ENCODE measurements around the gene EML5.
A peak's percentile ranks its signal among the peaks of the same experiment; 100 is the strongest.

EML5 gene

GRCh38 chr14:88792473-88793258 is at the start of gene EML5:
Gene EML5, minus strand, starts transcription at chr14:88792953. Its CDS starts 450 bp downstream, at chr14:88792503.
- 0 out of 2 replicates have a peak, but pooled peaks have one; percentile 58 for TF ChIP-seq ZBTB7A (IDR thresholded peaks at IDR 0.05; ENCODE audit: low read depth)
- no peak for TF ChIP-seq EP300 (IDR thresholded peaks at IDR 0.05; ENCODE audit: borderline replicate concordance)
- no peak for TF ChIP-seq FOXM1 (IDR thresholded peaks at IDR 0.05; ENCODE audit: borderline replicate concordance, low read depth)
- TF ChIP-seq CEBPB (IDR thresholded peaks at IDR 0.05) = no peak
- no peak for TF ChIP-seq CREB1 (IDR thresholded peaks at IDR 0.05; ENCODE audit: low read depth)
- TF ChIP-seq EGR1 (IDR thresholded peaks at IDR 0.05) = no peak
- no peak for TF ChIP-seq RAD21 (IDR thresholded peaks at IDR 0.05; ENCODE audit: low read depth)
- no peak for TF ChIP-seq NFIC (IDR thresholded peaks at IDR 0.05)
- TF ChIP-seq TAF1 (IDR thresholded peaks at IDR 0.05; ENCODE audit: low read depth) = peak; percentile 33; the same call in 1 of the 2 replicates
- TF ChIP-seq MAX (IDR thresholded peaks at IDR 0.05) = peak; percentile 28; the same call in 1 of the 2 replicates

- TF ChIP-seq ZBTB7A (IDR thresholded peaks at IDR 0.05; ENCODE audit: low read depth) = no peak
- TF ChIP-seq MAX (IDR thresholded peaks at IDR 0.05) = no peak
- no peak for TF ChIP-seq TCF12 (IDR thresholded peaks at IDR 0.05; ENCODE audit: low read depth)
- TF ChIP-seq EGR1 (IDR thresholded peaks at IDR 0.05) = no peak
- TF ChIP-seq RAD21 (IDR thresholded peaks at IDR 0.05; ENCODE audit: low read depth) = no peak
- TF ChIP-seq EP300 (IDR thresholded peaks at IDR 0.05; ENCODE audit: borderline replicate concordance) = no peak
- no peak for TF ChIP-seq NFIC (IDR thresholded peaks at IDR 0.05)
- no peak for TF ChIP-seq YY1 (IDR thresholded peaks at IDR 0.05; ENCODE audit: low read depth)
- TF ChIP-seq CREB1 (IDR thresholded peaks at IDR 0.05; ENCODE audit: low read depth) = no peak
- TF ChIP-seq TAF1 (IDR thresholded peaks at IDR 0.05; ENCODE audit: low read depth) = no peak
- TF ChIP-seq CEBPB (IDR thresholded peaks at IDR 0.05) = no peak
- TF ChIP-seq USF1 (IDR thresholded peaks at IDR 0.05) = no peak
- TF ChIP-seq REST (IDR thresholded peaks at IDR 0.05; ENCODE audit: low read depth) = no peak
- no peak for TF ChIP-seq FOXM1 (IDR thresholded peaks at IDR 0.05; ENCODE audit: borderline replicate concordance, low read depth)
Measured at GRCh38 chr14:88842414-88842813, 49.7 kb upstream of the EML5 start.

- TF ChIP-seq CREB1 (IDR thresholded peaks at IDR 0.05; ENCODE audit: low read depth) = no peak
- no peak for TF ChIP-seq TAF1 (IDR thresholded peaks at IDR 0.05; ENCODE audit: low read depth)
Measured at GRCh38 chr14:88841741-88842140, 49.0 kb upstream of the EML5 start.

GRCh38 chr14:88840926-88841325 is 48.2 kb upstream of the EML5 start:
- TF ChIP-seq USF1 (IDR thresholded peaks at IDR 0.05) = no peak
- TF ChIP-seq EGR1 (IDR thresholded peaks at IDR 0.05) = no peak
- TF ChIP-seq TAF1 (IDR thresholded peaks at IDR 0.05; ENCODE audit: low read depth) = no peak
- TF ChIP-seq RAD21 (IDR thresholded peaks at IDR 0.05; ENCODE audit: low read depth) = no peak
- TF ChIP-seq EP300 (IDR thresholded peaks at IDR 0.05; ENCODE audit: borderline replicate concordance) = no peak
- no peak for TF ChIP-seq ZBTB7A (IDR thresholded peaks at IDR 0.05; ENCODE audit: low read depth)
- TF ChIP-seq TEAD4 (IDR thresholded peaks at IDR 0.05) = no peak

GRCh38 chr14:88838015-88838414 is 45.3 kb upstream of the EML5 start:
- TF ChIP-seq TCF12 (IDR thresholded peaks at IDR 0.05; ENCODE audit: low read depth) = no peak
- no peak for TF ChIP-seq NFIC (IDR thresholded peaks at IDR 0.05)
- TF ChIP-seq EP300 (IDR thresholded peaks at IDR 0.05; ENCODE audit: borderline replicate concordance) = no peak
- no peak for TF ChIP-seq EGR1 (IDR thresholded peaks at IDR 0.05)
- TF ChIP-seq CEBPB (IDR thresholded peaks at IDR 0.05) = no peak
- TF ChIP-seq YY1 (IDR thresholded peaks at IDR 0.05; ENCODE audit: low read depth) = no peak
- no peak for TF ChIP-seq ZBTB7A (IDR thresholded peaks at IDR 0.05; ENCODE audit: low read depth)
- no peak for TF ChIP-seq REST (IDR thresholded peaks at IDR 0.05; ENCODE audit: low read depth)
- TF ChIP-seq TEAD4 (IDR thresholded peaks at IDR 0.05) = no peak

- TF ChIP-seq REST (IDR thresholded peaks at IDR 0.05; ENCODE audit: low read depth) = no peak
- TF ChIP-seq TEAD4 (IDR thresholded peaks at IDR 0.05) = no peak
- no peak for TF ChIP-seq CEBPB (IDR thresholded peaks at IDR 0.05)
- no peak for TF ChIP-seq RAD21 (IDR thresholded peaks at IDR 0.05; ENCODE audit: low read depth)
- no peak for TF ChIP-seq CREB1 (IDR thresholded peaks at IDR 0.05; ENCODE audit: low read depth)
- TF ChIP-seq TAF1 (IDR thresholded peaks at IDR 0.05; ENCODE audit: low read depth) = no peak
- no peak for TF ChIP-seq EP300 (IDR thresholded peaks at IDR 0.05; ENCODE audit: borderline replicate concordance)
- TF ChIP-seq FOXM1 (IDR thresholded peaks at IDR 0.05; ENCODE audit: borderline replicate concordance, low read depth) = no peak
- TF ChIP-seq YY1 (IDR thresholded peaks at IDR 0.05; ENCODE audit: low read depth) = no peak
Measured at GRCh38 chr14:88837495-88837894, 44.7 kb upstream of the EML5 start.

Measured in Ishikawa (cell line).